GM15510 (cell line): ENCODE results near the gene E2F7.

ENCODE experiments used
- POLR2A ChIP-seq: IDR thresholded peaks from 3 replicates; pipeline ENCODE4 v1.6.1; 2011; ENCODE audit warnings: borderline replicate concordance; ENCODE audit not compliant: insufficient read length; ENCODE audit errors: extremely low read depth

Gene E2F7

GRCh38 chr12:77065361-77066204, at the start of gene E2F7:
TSS of gene E2F7 (minus strand) at chr12:77065569. CDS start at chr12:77064635, 934 bp downstream.
- TF ChIP-seq POLR2A, result peak; percentile 92

- no peak for TF ChIP-seq POLR2A
These were observed 48.6 kb upstream of the E2F7 start for GRCh38 chr12:77113971-77114370.

GRCh38 chr12:77108707-77109106, 43.3 kb upstream of the E2F7 start:
- TF ChIP-seq POLR2A, result no peak

GRCh38 chr12:77107121-77107520, 41.8 kb upstream of the E2F7 start:
- TF ChIP-seq POLR2A, result no peak

- no peak for TF ChIP-seq POLR2A
These were observed 39.4 kb upstream of the E2F7 start for GRCh38 chr12:77104792-77105191.

- TF ChIP-seq POLR2A, result no peak
These were observed 38.9 kb upstream of the E2F7 start for GRCh38 chr12:77104286-77104685.

- no peak for TF ChIP-seq POLR2A
These were observed 37.3 kb upstream of the E2F7 start for GRCh38 chr12:77102691-77103090.

- TF ChIP-seq POLR2A, result no peak
These were observed 36.8 kb upstream of the E2F7 start for GRCh38 chr12:77102123-77102522.

GRCh38 chr12:77099799-77100198, 34.4 kb upstream of the E2F7 start:
- no peak for TF ChIP-seq POLR2A

GRCh38 chr12:77097846-77098245, 32.5 kb upstream of the E2F7 start:
- no peak for TF ChIP-seq POLR2A

- no peak for TF ChIP-seq POLR2A
These were observed 24.4 kb upstream of the E2F7 start for GRCh38 chr12:77089686-77090220.

- TF ChIP-seq POLR2A, result no peak
These were observed 22.1 kb upstream of the E2F7 start for GRCh38 chr12:77087427-77087826.

- TF ChIP-seq POLR2A, result no peak
These were observed 16.7 kb upstream of the E2F7 start for GRCh38 chr12:77082021-77082420.

GRCh38 chr12:77079631-77080030, 14.3 kb upstream of the E2F7 start:
- TF ChIP-seq POLR2A, result no peak

GRCh38 chr12:77078231-77078630, 12.9 kb upstream of the E2F7 start:
- TF ChIP-seq POLR2A, result no peak

GRCh38 chr12:77076886-77077285, 11.5 kb upstream of the E2F7 start:
- no peak for TF ChIP-seq POLR2A
